ENCODE measurements around the gene DENND1A. TPM values are rescaled to one million over a fixed set of nuclear protein-coding genes. Genes with fewer than 3 reads are reported as not detected.

DENND1A gene
- total and polyA plus RNA-seq, 8 donors: 4.4 to 109 (median 21.4) TPM

DNA sequence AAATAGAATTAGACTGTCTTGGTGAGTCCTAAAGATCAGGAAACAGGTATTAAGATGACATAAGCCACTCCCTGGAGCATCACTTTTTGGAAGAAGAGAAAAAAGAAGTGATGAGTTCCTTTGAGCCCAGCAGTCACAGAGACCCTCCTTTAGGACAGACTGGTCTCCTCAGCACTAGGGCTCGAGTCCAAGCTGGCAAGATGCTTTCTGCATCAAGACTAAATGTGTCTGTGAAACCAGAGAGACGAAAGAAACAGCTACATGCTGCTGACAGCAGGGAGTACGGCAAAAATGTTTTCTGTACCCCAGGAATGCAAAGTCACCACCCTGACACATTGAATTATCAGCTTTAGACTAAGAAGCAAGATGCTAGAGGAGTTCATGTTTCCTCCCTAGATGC is 389.5 kb downstream of the DENND1A start:
- DNase-seq: no peak
- H3K4me3 ChIP-seq: no peak overlapping the region
- WGBS, 5 donors: 76 to 91% (median 83%) methylated on average over 3 of the region's 3 CpGs
- H3K36me3 ChIP-seq: no peaks in the 10 kb centered on the region
- H3K27ac ChIP-seq: no peak overlapping the region
- no peaks in the 10 kb centered on the region for H3K4me1 ChIP-seq
- TF ChIP-seq EP300 (IDR thresholded peaks at IDR 0.05): no peak
- TF ChIP-seq POLR2A (IDR thresholded peaks at IDR 0.05): no peak
- no peak for TF ChIP-seq POLR2AphosphoS5 (IDR thresholded peaks at IDR 0.05)
- TF ChIP-seq, protein P1, sequence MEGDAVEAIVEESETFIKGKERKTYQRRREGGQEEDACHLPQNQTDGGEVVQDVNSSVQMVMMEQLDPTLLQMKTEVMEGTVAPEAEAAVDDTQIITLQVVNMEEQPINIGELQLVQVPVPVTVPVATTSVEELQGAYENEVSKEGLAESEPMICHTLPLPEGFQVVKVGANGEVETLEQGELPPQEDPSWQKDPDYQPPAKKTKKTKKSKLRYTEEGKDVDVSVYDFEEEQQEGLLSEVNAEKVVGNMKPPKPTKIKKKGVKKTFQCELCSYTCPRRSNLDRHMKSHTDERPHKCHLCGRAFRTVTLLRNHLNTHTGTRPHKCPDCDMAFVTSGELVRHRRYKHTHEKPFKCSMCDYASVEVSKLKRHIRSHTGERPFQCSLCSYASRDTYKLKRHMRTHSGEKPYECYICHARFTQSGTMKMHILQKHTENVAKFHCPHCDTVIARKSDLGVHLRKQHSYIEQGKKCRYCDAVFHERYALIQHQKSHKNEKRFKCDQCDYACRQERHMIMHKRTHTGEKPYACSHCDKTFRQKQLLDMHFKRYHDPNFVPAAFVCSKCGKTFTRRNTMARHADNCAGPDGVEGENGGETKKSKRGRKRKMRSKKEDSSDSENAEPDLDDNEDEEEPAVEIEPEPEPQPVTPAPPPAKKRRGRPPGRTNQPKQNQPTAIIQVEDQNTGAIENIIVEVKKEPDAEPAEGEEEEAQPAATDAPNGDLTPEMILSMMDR (IDR thresholded peaks at IDR 0.05): no peak
- H3K9me3 ChIP-seq: no peaks in the 10 kb centered on the region
- intact Hi-C loops (cut with DNase I; ENCODE audit: low total_unique reads): loop anchor here (5.0 kb wide), 1 partner anchor 502 kb away; no protein-coding TSS in a partner anchor
- H3K27me3 ChIP-seq: no peaks in the 10 kb centered on the region

DNA sequence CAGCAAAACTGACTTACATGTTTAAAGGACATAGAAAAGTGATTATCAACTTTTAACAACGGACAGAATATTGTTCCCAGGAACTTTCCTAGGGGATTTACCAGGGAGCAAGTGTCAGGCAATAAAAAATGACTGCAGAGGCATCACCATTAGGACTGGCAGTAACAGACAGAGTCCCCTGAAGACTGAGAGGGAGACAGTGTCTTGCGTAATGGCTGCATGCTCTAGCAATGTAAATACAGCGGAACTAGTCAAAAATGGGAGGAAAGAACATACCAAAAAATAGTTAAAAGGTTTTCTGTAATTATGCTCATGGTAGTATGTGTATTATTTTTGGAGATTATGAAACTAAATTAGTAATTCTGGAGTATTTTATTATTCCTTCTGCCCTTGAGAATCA is 392.1 kb downstream of the DENND1A start:
- TF ChIP-seq POLR2AphosphoS5 (IDR thresholded peaks at IDR 0.05) (no peak), POLR2A (IDR thresholded peaks at IDR 0.05) (no peak), EP300 (IDR thresholded peaks at IDR 0.05) (no peak)
- TF ChIP-seq, protein P1 (IDR thresholded peaks at IDR 0.05): no peak
- H3K27ac ChIP-seq: no peak overlapping the region
- H3K4me3 ChIP-seq: no peak overlapping the region
- WGBS, 5 donors: 87 to 99% (median 91%) methylated on average over 3 of the region's 3 CpGs
- DNase-seq: no peak
- no peaks in the 10 kb centered on the region for H3K36me3 ChIP-seq
- H3K4me1 ChIP-seq: no peaks in the 10 kb centered on the region
- intact Hi-C loops (cut with DNase I; ENCODE audit: low total_unique reads): no loop called here
- H3K9me3 ChIP-seq: no peaks in the 10 kb centered on the region
- no peaks in the 10 kb centered on the region for H3K27me3 ChIP-seq

DNA sequence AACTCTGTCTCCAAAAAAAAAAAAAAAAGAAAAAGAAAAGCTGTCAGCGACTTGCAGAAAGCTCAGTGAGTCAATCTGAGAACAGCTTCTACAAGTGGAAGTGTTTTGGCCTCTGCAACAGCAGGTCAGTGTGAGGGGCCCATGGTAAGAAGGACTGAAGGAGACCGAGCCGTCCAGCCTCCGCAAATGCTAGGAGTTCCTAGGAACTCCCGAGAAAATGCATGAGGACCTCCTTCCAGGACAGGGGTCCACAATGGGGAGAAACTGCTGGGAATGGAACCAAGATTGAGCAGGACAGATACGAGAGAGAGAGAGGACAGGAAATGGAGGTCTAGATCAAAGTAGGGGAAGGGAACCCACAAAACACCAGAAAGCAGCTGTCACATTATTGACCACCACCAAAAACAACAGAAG is 393.5 kb downstream of the DENND1A start:
- H3K36me3 ChIP-seq: no peaks in the 10 kb centered on the region
- H3K4me1 ChIP-seq: no peaks in the 10 kb centered on the region
- no peaks in the 10 kb centered on the region for H3K9me3 ChIP-seq
- 88 to 94% (median 92%) methylated on average over 6 of the region's 6 CpGs for WGBS, 5 donors
- no peaks in the 10 kb centered on the region for H3K27me3 ChIP-seq
- TF ChIP-seq POLR2A (IDR thresholded peaks at IDR 0.05) (no peak), EP300 (IDR thresholded peaks at IDR 0.05) (no peak), POLR2AphosphoS5 (IDR thresholded peaks at IDR 0.05) (no peak)
- TF ChIP-seq, protein P1 (IDR thresholded peaks at IDR 0.05): no peak
- no peak overlapping the region for H3K4me3 ChIP-seq
- no peak overlapping the region for H3K27ac ChIP-seq
- no peak for DNase-seq
- intact Hi-C loops (cut with DNase I; ENCODE audit: low total_unique reads): no loop called here

DNA sequence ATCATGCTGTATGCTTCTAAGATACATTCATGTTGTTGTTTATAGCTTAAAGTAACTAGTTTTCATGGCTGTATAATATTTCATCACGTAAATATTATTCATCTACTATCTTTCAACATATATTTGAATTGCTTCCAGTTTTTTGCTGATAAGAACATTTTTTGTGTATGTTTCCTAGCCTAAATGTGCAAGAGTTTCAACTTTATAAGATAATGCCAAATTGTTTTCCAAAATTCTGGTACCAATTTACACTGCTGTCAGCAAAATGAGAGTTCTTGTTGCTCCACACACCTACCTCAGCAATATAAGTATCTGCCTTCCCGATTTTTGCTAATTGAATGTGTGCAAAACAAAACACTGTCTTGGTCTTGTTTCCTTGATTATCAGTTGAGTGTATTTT is 395.6 kb downstream of the DENND1A start:
- no peaks in the 10 kb centered on the region for H3K4me1 ChIP-seq
- no peak for DNase-seq
- TF ChIP-seq, protein P1 (IDR thresholded peaks at IDR 0.05): no peak
- no peak for TF ChIP-seq POLR2A (IDR thresholded peaks at IDR 0.05)
- no peak for TF ChIP-seq POLR2AphosphoS5 (IDR thresholded peaks at IDR 0.05)
- TF ChIP-seq EP300 (IDR thresholded peaks at IDR 0.05): no peak
- H3K27ac ChIP-seq: no peak overlapping the region
- no peaks in the 10 kb centered on the region for H3K36me3 ChIP-seq
- no peak overlapping the region for H3K4me3 ChIP-seq
- intact Hi-C loops (cut with DNase I; ENCODE audit: low total_unique reads): no loop called here
- H3K27me3 ChIP-seq: no peaks in the 10 kb centered on the region
- H3K9me3 ChIP-seq: no peaks in the 10 kb centered on the region
- WGBS, 5 donors: 90 to 98% (median 97%) methylated on average over 2 of the region's 2 CpGs
